Ureter (tissue), 1 donor: ENCODE measurements around the gene GRPEL1. TPM values are rescaled to one million over a fixed set of nuclear protein-coding genes. Genes with fewer than 3 reads are reported as not detected.

Source experiments
- DNase-seq: peaks from one replicate; pipeline ENCODE4 v3.0.0-alpha.2; 2020; ENCODE audit warnings: low spot score
- total RNA-seq: library from RNA; stranded (reverse); gene quantifications from one replicate; pipeline ENCODE4 v1.2.4, GENCODE V29; 2023
- donor health status: DM: yes; HTN: yes; CAD: no.

GRPEL1 gene
- total RNA-seq, 1 donor from 2014 or later, result 35.1 TPM

GRCh38 chr4:7023901-7024300, 44.0 kb downstream of the GRPEL1 start:
- DNase-seq, result no peak

DNA sequence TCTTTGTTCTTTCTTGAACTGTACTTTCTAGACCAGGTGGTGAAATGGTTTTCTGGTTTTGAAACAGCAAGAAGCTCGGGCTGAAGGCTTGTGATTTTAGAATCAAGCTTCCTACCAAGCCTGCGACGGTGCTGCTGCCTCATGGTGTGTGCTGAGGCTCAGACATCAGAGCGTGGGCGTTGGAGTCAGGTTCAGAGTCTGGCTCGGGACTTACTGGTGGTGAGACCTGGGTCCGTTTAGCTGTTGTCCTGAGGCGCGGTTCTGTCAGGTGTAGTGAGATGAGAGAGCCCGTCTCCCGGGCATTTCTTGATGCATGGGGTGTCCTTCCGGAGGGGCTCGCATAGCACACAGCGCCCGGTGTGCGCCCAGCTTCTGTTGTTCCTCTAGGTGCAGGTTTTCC, 44.4 kb downstream of the GRPEL1 start:
- no peak for DNase-seq

DNA sequence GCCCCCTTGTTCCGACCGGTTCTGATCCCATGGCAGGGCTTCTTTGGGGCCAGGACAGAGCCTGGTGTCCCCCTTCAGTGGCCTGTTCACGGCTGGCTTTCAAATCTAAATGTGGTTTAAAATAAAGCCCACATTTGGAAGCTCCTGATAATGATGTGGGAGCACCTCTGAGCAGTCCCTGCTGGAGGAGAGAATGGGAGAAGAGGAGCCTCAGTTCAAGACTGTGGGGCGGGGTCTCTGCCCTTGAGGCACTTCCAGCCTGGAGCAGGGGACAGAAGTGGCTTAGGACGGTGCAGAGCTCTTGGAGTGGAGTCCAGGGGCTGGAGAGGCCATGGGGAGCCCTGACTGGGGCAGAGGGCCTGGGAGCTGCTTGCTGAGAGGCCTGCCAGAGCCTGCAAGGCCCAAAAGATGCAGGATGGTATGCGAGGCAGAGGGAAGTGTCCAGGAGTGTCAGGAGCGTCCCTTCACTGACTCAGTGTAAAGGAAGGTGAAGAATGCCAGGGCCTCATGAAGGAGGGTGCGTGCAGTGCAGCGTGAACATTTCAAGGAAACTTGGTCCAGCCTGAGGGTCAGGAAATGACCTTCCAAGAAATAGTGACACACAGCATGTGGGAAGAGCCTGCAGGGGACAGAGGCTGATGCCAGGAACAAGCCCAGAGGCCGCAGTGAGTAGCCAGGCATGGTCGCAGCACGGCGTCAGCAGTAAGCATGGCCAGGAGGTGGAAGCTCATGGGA, 45.8 kb downstream of the GRPEL1 start:
- DNase-seq, result no peak

GRCh38 chr4:7021355-7021754, 46.5 kb downstream of the GRPEL1 start:
- DNase-seq, result no peak

DNA sequence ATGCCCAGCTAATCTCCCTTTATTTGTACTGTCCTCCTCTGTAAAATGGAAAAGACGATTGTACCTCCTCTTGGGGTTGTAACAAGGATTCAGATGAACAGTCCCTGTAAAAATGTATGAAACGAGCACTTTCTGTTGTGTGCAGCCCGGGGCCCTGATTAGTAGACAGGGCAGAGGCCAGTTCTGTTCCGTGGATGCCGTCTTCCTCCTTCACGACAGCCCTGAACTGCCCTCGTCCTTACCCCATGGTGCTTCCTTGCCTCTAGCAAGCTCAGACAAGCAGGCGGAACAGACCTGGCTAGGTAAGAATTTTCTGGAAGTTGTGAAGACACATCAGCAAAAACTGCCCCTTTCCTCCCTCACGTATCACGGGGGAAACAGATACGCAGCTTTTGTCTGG, 47.0 kb downstream of the GRPEL1 start:
- DNase-seq, result no peak

DNA sequence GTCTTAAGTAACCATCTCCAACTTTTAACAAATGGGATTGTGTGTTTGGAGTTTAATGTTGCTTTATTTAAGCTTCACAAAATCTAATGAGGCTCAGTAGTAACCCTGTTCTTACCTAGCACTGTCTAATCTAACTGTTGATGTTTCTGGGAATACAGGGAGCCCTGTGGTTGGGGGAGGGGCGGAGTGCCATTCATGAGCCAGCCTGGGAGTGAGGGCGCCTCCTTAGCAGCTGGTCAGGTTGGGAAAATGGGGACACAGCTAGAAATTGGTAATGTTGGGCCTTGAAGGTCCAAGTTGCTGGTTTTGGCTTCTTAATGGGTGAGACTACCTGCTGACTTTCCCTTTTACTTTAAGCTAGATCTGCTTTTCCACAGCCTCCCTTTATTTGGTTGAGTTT, 47.6 kb downstream of the GRPEL1 start:
- no peak for DNase-seq

DNA sequence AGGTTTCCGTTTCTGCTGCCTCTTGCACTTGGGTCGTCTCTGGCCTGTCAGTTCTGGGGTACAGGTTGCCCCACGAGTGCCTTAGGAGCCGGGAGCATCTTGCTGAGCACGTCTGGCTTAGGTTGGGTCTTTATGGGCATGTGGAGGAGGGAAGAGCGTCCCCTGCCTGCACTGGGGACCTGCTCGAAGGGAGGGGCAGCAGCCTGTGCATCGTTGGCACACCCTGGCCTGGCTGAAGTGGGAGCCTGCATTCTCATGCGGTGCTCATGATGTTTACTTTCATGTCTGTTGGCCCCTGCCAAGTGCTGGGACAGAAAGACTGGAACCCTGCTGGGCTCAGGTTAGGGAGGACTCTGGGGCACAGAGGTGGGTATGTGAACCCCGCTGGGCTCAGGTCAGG, 48.5 kb downstream of the GRPEL1 start:
- no peak for DNase-seq

DNA sequence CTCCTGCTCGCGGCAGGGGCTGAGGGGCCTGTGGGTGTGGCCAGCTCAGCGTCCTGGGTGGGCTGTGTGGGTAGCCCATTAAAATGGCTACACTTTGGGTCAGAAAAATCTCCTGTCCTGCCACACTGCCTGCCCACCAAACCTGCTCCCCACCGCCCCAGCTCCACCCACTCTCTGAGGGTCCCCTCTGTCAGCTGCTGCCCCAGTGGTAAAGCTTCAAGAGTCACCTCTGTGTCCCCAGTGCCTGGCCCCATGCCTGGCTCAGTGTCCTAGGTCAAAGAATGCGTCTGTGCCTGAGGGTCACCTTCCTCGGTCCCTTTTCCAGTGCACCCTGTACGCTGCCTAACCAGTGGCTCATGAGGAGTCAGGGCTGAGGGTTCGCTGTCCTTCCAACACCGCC, 49.6 kb downstream of the GRPEL1 start:
- no peak for DNase-seq

DNA sequence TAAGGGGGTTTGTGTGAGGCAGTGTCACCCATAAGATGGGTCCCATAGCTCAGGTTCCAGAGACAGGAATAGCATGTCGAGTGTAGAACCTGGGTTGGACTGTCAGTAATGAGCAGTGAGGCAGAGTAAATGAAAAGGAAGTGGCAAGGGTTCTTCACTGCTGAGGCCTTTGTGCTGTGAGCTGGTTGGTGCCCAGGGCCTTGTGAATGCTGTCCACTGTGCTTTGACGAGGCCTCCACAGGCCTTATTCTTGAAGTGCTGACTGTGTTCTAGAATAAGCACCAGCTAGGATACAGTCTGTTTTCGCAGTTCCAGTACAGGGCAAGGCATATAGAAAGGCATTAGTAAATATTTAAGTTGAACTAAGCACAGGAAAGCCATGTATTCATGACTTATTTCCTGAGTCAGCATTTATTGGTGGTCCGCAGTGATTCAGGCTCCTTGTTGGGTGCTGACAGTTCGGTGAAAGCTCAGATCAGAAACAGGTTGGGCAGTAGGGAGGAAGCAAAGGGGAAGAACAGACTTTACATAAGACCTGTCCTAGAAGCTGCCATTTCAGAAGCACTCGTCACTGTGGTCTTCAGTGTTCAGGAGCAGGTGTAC, 50.3 kb downstream of the GRPEL1 start:
- no peak for DNase-seq

DNA sequence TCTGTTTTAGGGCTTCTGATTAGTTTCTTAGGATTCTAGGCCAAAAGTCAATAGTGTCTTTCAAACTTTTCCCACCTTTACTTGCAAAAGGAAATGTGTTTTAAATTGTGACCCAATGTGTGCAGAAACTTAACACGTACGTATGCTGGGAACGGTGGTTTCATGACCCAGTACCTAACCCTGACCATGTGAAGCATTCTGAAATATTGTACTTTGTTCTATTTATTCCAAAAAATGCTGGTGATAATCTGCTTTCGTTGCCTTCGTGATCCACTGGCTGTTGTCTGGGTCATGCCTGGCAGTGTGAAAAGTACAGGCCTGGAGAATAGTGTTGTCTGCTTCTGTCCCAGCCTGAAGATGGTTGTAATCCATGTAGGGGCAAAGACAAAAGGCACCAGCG, 51.4 kb downstream of the GRPEL1 start:
- no peak for DNase-seq

- DNase-seq, result no peak
Measured at GRCh38 chr4:7016086-7016485, 51.8 kb downstream of the GRPEL1 start.

DNA sequence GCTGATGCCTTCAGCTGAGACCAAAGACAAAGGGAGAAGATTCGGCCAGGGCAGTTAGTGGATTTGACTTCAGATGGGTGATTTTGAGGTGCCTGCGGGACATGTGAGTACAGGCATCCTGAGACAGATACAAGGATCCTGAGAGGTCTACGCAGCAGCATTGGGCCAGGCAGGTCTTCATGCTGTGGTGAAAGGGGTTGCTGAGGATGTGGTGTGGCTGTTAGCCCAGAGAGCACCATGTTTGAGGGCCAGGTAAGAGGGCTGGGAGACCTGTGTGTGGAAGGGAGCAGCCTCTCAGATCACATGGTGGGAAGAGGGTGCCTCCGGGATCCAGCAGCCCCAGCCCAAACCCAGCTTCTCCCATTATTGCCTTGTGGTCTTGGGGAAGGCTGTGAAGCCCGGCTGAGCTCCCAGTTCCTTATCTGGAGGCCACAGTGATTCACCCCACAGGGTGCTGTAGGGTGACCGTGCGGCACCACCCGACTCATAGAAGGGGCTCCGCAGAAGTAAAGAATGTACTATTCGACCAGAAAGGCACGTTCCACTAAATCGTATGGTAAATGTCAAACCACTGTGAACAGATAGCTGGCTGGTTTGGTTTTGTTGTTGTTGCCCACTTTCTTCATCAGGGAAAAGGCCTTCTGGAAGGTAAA, 52.4 kb downstream of the GRPEL1 start:
- DNase-seq, result no peak

- DNase-seq, result no peak
Measured at GRCh38 chr4:7014815-7015214, 53.0 kb downstream of the GRPEL1 start.

GRCh38 chr4:7013175-7013574, 54.7 kb downstream of the GRPEL1 start:
- no peak for DNase-seq

DNA sequence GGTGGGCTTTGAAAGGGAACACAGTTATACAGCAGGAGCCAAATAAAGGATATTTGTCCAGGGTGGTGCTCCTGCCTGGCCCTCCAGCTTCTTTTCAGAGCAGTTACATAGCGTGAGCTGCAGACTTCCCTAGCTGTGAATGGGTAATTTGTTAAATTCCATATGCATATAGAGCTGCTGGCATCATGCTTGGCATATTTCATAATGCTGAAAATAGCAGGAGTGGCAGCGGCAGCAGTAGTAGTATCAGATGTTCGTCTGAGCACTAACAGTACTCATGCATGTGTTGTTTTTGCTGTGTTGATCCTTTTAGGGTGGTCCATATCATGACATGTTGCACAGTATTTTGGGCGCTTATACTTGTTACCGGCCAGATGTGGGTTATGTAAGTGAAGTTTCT, 58.3 kb downstream of the GRPEL1 start:
- DNase-seq, result no peak

Other genes with a start within 250 kb of the GRPEL1 start
- 44.8 TPM for gene TBC1D14, start 158.2 kb downstream of the GRPEL1 start, total RNA-seq
- 20.0 TPM for gene TADA2B, start 24.7 kb downstream of the GRPEL1 start, total RNA-seq
- gene SORCS2, start 124.5 kb upstream of the GRPEL1 start, total RNA-seq, result 2.8 TPM